Renal pelvis (tissue), 4 donors: ENCODE measurements around the gene CXCL6. TPM values are rescaled to one million over a fixed set of nuclear protein-coding genes. Genes with fewer than 3 reads are reported as not detected.

Experiments
- DNase-seq: peaks from one replicate; pipeline ENCODE4 v3.0.0-alpha.2; 2013
- polyA plus RNA-seq, 3 donors: library from polyadenylated mRNA; unstranded; fragments of 120-200 nt; gene quantifications; one replicate each; pipeline ENCODE4 v1.2.1, GENCODE V29; 2013; ENCODE audit not compliant: insufficient read length in 3 of 3

Gene CXCL6
- polyA plus RNA-seq, 3 donors: 0.04 TPM; not detected in 2

- no peak for DNase-seq
Measured at GRCh38 chr4:73842696-73843095, 6.2 kb downstream of the CXCL6 start.

- DNase-seq: no peak
Measured at GRCh38 chr4:73843369-73843768, 6.9 kb downstream of the CXCL6 start.

- DNase-seq: no peak
Measured at GRCh38 chr4:73844345-73844744, 7.9 kb downstream of the CXCL6 start.

- no peak for DNase-seq
Measured at GRCh38 chr4:73844806-73845205, 8.3 kb downstream of the CXCL6 start.

- no peak for DNase-seq
Measured at GRCh38 chr4:73847526-73848182, 11.2 kb downstream of the CXCL6 start.

- DNase-seq: no peak
Measured at GRCh38 chr4:73848183-73848777, 11.8 kb downstream of the CXCL6 start.

- DNase-seq: no peak
Measured at GRCh38 chr4:73850261-73850970, 13.9 kb downstream of the CXCL6 start.

GRCh38 chr4:73851293-73851692 is 14.8 kb downstream of the CXCL6 start:
- no peak for DNase-seq

GRCh38 chr4:73852771-73853170 is 16.3 kb downstream of the CXCL6 start:
- no peak for DNase-seq

- DNase-seq: no peak
Measured at GRCh38 chr4:73853246-73853704, 16.8 kb downstream of the CXCL6 start, which contains the start of gene PF4V1. PF4V1 (plus strand) TSS chr4:73853296; CDS start chr4:73853363, 67 bp downstream.

- DNase-seq: no peak
Measured at GRCh38 chr4:73853718-73854473, 17.4 kb downstream of the CXCL6 start.

- DNase-seq: no peak
Measured at GRCh38 chr4:73855406-73855805, 18.9 kb downstream of the CXCL6 start.

- DNase-seq: no peak
Measured at GRCh38 chr4:73856518-73856917, 20.0 kb downstream of the CXCL6 start.

- no peak for DNase-seq
Measured at GRCh38 chr4:73859614-73860088, 23.2 kb downstream of the CXCL6 start.

GRCh38 chr4:73860181-73860580 is 23.7 kb downstream of the CXCL6 start:
- no peak for DNase-seq

GRCh38 chr4:73860917-73861316 is 24.4 kb downstream of the CXCL6 start:
- no peak for DNase-seq

- DNase-seq: no peak
Measured at GRCh38 chr4:73862322-73862721, 25.8 kb downstream of the CXCL6 start.

- no peak for DNase-seq
Measured at GRCh38 chr4:73864365-73864764, 27.9 kb downstream of the CXCL6 start.

GRCh38 chr4:73864961-73865360 is 28.5 kb downstream of the CXCL6 start:
- no peak for DNase-seq

- no peak for DNase-seq
Measured at GRCh38 chr4:73865431-73866096, 29.1 kb downstream of the CXCL6 start.

- no peak for DNase-seq
Measured at GRCh38 chr4:73866246-73866645, 29.8 kb downstream of the CXCL6 start.

GRCh38 chr4:73867783-73868182 is 31.3 kb downstream of the CXCL6 start:
- no peak for DNase-seq
